PC-9 (cell line): ENCODE measurements around the gene RGS9. TPM values are rescaled to one million over a fixed set of nuclear protein-coding genes. Genes with fewer than 3 reads are reported as not detected.

Experiments
- BruUV-seq: library from RNA; stranded (reverse); fragments of 400-500 nt; replicated peaks from 2 replicates; lab custom pipeline; 2021; lab: Mats Ljungman, UMichigan
- CTCF ChIA-PET: fragments of 300-600 bp; sonication (Branson Sonifier 250); formaldehyde crosslinking; loops from one replicate; lab custom pipeline; 2022; ENCODE audit warnings: antibody characterized with exemption; lab: Charles Lee
- POLR2A ChIA-PET: fragments of 300-600 bp; sonication (Branson Sonifier 250); formaldehyde crosslinking; loops from one replicate; lab custom pipeline; 2022; ENCODE audit warnings: antibody characterized with exemption; ENCODE audit not compliant: unreplicated experiment; lab: Charles Lee
- DNase-seq, 2 experiments: peaks; one replicate each; pipeline versions ENCODE4 v3.0.0 to v3.0.0-alpha.2; 2015 to 2022; ENCODE audit warnings: mixed read lengths in 1 of 2
- H2AFZ ChIP-seq: fragments of 200-600 bp; sonication (generic); 2 replicates; pipeline ENCODE4 v1.8.1; 2017; ENCODE audit warnings: antibody characterized with exemption
- H3F3A ChIP-seq: fragments of 200-600 bp; sonication (generic); 2 replicates; pipeline ENCODE4 v1.8.1; 2017; ENCODE audit warnings: antibody characterized with exemption, mild to moderate bottlenecking, low read depth; ENCODE audit not compliant: insufficient read depth
- H3K27ac ChIP-seq: fragments of 200-600 bp; sonication (generic); 2 replicates; pipeline ENCODE4 v1.6.1; 2016; ENCODE audit warnings: mixed run types
- H3K27me3 ChIP-seq: fragments of 200-600 bp; sonication (generic); 2 replicates; pipeline ENCODE4 v1.6.1; 2016; ENCODE audit warnings: low read depth, mixed run types; ENCODE audit not compliant: insufficient read depth
- H3K36me3 ChIP-seq: fragments of 200-600 bp; sonication (generic); 2 replicates; pipeline ENCODE4 v1.6.1; 2016; ENCODE audit warnings: low read depth, mixed run types
- H3K4me1 ChIP-seq: fragments of 200-600 bp; sonication (generic); replicated peaks from 2 replicates; pipeline ENCODE4 v1.6.1; 2016; ENCODE audit warnings: mixed run types; ENCODE audit not compliant: insufficient read depth
- H3K4me2 ChIP-seq: fragments of 200-600 bp; sonication (generic); 2 replicates; pipeline ENCODE4 v1.6.1; 2017; ENCODE audit warnings: mixed run types
- H3K4me3 ChIP-seq: fragments of 200-600 bp; sonication (generic); 2 replicates; pipeline ENCODE4 v1.6.1; 2016; ENCODE audit warnings: mixed run types
- H3K79me2 ChIP-seq: fragments of 200-600 bp; sonication (generic); 2 replicates; pipeline ENCODE4 v1.6.1; 2017; ENCODE audit warnings: low read depth, mixed run types
- H3K9me2 ChIP-seq: fragments of 200-600 bp; sonication (generic); 2 replicates; pipeline ENCODE4 v1.8.1; 2017; ENCODE audit warnings: mild to moderate bottlenecking; ENCODE audit not compliant: insufficient read depth
- H3K9me3 ChIP-seq: fragments of 200-600 bp; sonication (generic); 2 replicates; pipeline ENCODE4 v1.8.1; 2016; ENCODE audit warnings: low read depth; ENCODE audit not compliant: insufficient read depth
- H4K20me1 ChIP-seq: fragments of 200-600 bp; sonication (generic); 2 replicates; pipeline ENCODE4 v1.8.1; 2017; ENCODE audit not compliant: insufficient read depth
- CTCF ChIP-seq: fragments of 200-600 bp; sonication (generic); conservative IDR thresholded peaks from 2 replicates; pipeline ENCODE4 v1.6.1; 2017; ENCODE audit warnings: mixed run types, antibody characterized with exemption, mild to moderate bottlenecking, moderate library complexity
- EZH2 ChIP-seq: fragments of 200-600 bp; sonication (generic); IDR thresholded peaks from 2 replicates; pipeline ENCODE4 v1.8.0; 2017; ENCODE audit warnings: antibody characterized with exemption, low read depth
- intact Hi-C: fragments of 100-400 bp; cut with micrococcal nuclease; formaldehyde crosslinking; loops from one replicate; pipeline ENCODE4 v1.10.0; 2022; ENCODE audit not compliant: unreplicated experiment
- total RNA-seq: library from RNA; stranded (reverse); gene quantifications from 2 replicates; pipeline ENCODE4 v1.2.3, GENCODE V29; 2021

RGS9 gene
- total RNA-seq, 1 experiment from 2014 or later: 6.1 TPM

- Histone ChIP-seq H3K9me2 (no peaks in the 10 kb centered on the region), H3K36me3 (no peaks in the 10 kb centered on the region), H4K20me1 (no peaks in the 10 kb centered on the region), H3K27ac (no peak overlapping the region), H2AFZ (no peak overlapping the region), H3K27me3 (no peaks in the 10 kb centered on the region), H3K9me3 (no peaks in the 10 kb centered on the region), H3K4me3 (no peak overlapping the region), H3K79me2 (no peaks in the 10 kb centered on the region), H3K4me1 (no peaks in the 10 kb centered on the region; the same call in 1 of the 2 replicates), H3F3A (no peaks in the 10 kb centered on the region), H3K4me2 (no peak overlapping the region)
- ChIA-PET CTCF (no interaction called here), POLR2A (no interaction called here)
- TF ChIP-seq EZH2 (no peak), CTCF (no peak)
- BruUV-seq: no TSS peak
- intact Hi-C loops: no loop called here
- DNase-seq: no peak
Measured at GRCh38 chr17:65201331-65201730, 64.2 kb downstream of the RGS9 start.

GRCh38 chr17:65202844-65203571 is 65.8 kb downstream of the RGS9 start:
- TF ChIP-seq EZH2 (no peak), CTCF (no peak)
- Histone ChIP-seq H4K20me1 (no peaks in the 10 kb centered on the region), H3K27ac (no peak overlapping the region), H3K27me3 (no peaks in the 10 kb centered on the region), H3K79me2 (no peaks in the 10 kb centered on the region), H3K4me3 (no peak overlapping the region), H3F3A (no peaks in the 10 kb centered on the region), H2AFZ (no peak overlapping the region), H3K9me2 (no peaks in the 10 kb centered on the region), H3K4me1 (no peaks in the 10 kb centered on the region; the same call in 1 of the 2 replicates), H3K9me3 (no peaks in the 10 kb centered on the region), H3K36me3 (no peaks in the 10 kb centered on the region), H3K4me2 (no peak overlapping the region)
- no peak for DNase-seq
- CTCF ChIA-PET: interaction anchor here (0.7 kb wide), 1 partner anchor 1433 kb away, joined by 3 read pairs; no protein-coding TSS in a partner anchor
- POLR2A ChIA-PET: interaction anchor here (0.7 kb wide), 1 partner anchor 642 kb away, joined by 20 read pairs; no protein-coding TSS in a partner anchor
- intact Hi-C loops: no loop called here
- BruUV-seq: no TSS peak

GRCh38 chr17:65204001-65204400 is 66.8 kb downstream of the RGS9 start:
- Histone ChIP-seq H3K27me3 (no peaks in the 10 kb centered on the region), H3F3A (no peaks in the 10 kb centered on the region), H3K4me1 (no peaks in the 10 kb centered on the region; the same call in 1 of the 2 replicates), H2AFZ (no peak overlapping the region), H3K79me2 (no peaks in the 10 kb centered on the region), H3K4me2 (no peak overlapping the region), H4K20me1 (no peaks in the 10 kb centered on the region), H3K4me3 (no peak overlapping the region), H3K27ac (no peak overlapping the region), H3K9me2 (no peaks in the 10 kb centered on the region), H3K36me3 (no peaks in the 10 kb centered on the region), H3K9me3 (no peaks in the 10 kb centered on the region)
- intact Hi-C loops: no loop called here
- DNase-seq: no peak
- no TSS peak for BruUV-seq
- POLR2A ChIA-PET: no interaction called here
- CTCF ChIA-PET: no interaction called here
- TF ChIP-seq EZH2 (no peak), CTCF (no peak)
